ENCODE data around the gene TEX28.
"Not testable (repeated sequence)": the region's sequence is repeated elsewhere in the genome, so short reads cannot be mapped to it uniquely, and the experiment has no call there.

Gene TEX28

GRCh38 chrX:154294791-154295574 is at the start of gene TEX28:
Gene TEX28, minus strand, starts transcription at chrX:154295124. Its CDS starts 3,007 bp downstream, at chrX:154292117.
- H3K4me3 ChIP-seq (ENCODE audit: control insufficient read depth, low read depth, low read length), result no peak within 1 kb of the TSS
- TF ChIP-seq CTCF (conservative IDR thresholded peaks at IDR 0.05; ENCODE audit: control insufficient read depth, insufficient read depth, low read depth, low read length), result no peak
- no peak for DNase-seq (ENCODE audit: low read depth)

- not testable (repeated sequence) for DNase-seq (ENCODE audit: low read depth); H3K4me3 ChIP-seq (ENCODE audit: control insufficient read depth, low read depth, low read length)
These were observed 48.7 kb upstream of the TEX28 start for GRCh38 chrX:154343620-154344019.

- DNase-seq (ENCODE audit: low read depth); H3K4me3 ChIP-seq (ENCODE audit: control insufficient read depth, low read depth, low read length): not testable (repeated sequence)
These were observed 48.1 kb upstream of the TEX28 start for GRCh38 chrX:154343063-154343462.

GRCh38 chrX:154341399-154342298 is 46.7 kb upstream of the TEX28 start:
- DNase-seq (ENCODE audit: low read depth); H3K4me3 ChIP-seq (ENCODE audit: control insufficient read depth, low read depth, low read length): not testable (repeated sequence)

- no peak overlapping the region for H3K4me3 ChIP-seq (ENCODE audit: control insufficient read depth, low read depth, low read length)
- no peak for TF ChIP-seq CTCF (conservative IDR thresholded peaks at IDR 0.05; ENCODE audit: control insufficient read depth, insufficient read depth, low read depth, low read length)
- DNase-seq (ENCODE audit: low read depth), result no peak
These were observed 39.6 kb upstream of the TEX28 start for GRCh38 chrX:154334496-154334895.

GRCh38 chrX:154333837-154334271 is 38.9 kb upstream of the TEX28 start:
- no peak for TF ChIP-seq CTCF (conservative IDR thresholded peaks at IDR 0.05; ENCODE audit: control insufficient read depth, insufficient read depth, low read depth, low read length)
- no peak for DNase-seq (ENCODE audit: low read depth)
- no peak overlapping the region for H3K4me3 ChIP-seq (ENCODE audit: control insufficient read depth, low read depth, low read length)

GRCh38 chrX:154333116-154333515 is 38.2 kb upstream of the TEX28 start:
- DNase-seq (ENCODE audit: low read depth), result no peak
- no peak overlapping the region for H3K4me3 ChIP-seq (ENCODE audit: control insufficient read depth, low read depth, low read length)
- no peak for TF ChIP-seq CTCF (conservative IDR thresholded peaks at IDR 0.05; ENCODE audit: control insufficient read depth, insufficient read depth, low read depth, low read length)

GRCh38 chrX:154332561-154332960 is 37.6 kb upstream of the TEX28 start:
- H3K4me3 ChIP-seq (ENCODE audit: control insufficient read depth, low read depth, low read length), result no peak overlapping the region
- DNase-seq (ENCODE audit: low read depth), result no peak
- no peak for TF ChIP-seq CTCF (conservative IDR thresholded peaks at IDR 0.05; ENCODE audit: control insufficient read depth, insufficient read depth, low read depth, low read length)
